Measurements from ENCODE around the gene FBXO48.

DNA sequence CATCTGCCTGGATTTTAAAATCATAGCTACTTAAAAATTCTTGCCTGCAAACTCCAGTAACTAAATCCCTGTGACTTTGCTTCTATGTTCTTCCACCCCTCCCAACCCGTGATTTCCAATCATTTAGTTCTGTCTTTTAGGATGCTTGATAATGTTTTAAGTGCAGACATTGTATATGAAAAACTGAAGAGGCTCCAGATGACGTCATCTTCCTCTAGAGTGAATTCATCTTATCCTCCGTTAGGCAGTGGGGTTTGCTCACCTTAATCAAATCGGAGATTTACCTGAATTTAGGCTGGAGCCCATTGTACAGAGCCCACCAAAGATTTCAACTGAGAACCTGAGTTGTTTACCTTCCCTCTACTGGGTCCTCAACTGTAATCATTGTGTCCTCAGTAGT lies 10.9 kb downstream of the FBXO48 start:
- no peak for TF ChIP-seq CTCF (conservative IDR thresholded peaks at IDR 0.05; ENCODE audit: low read length)
- TF ChIP-seq EZH2phosphoT487 (IDR thresholded peaks at IDR 0.05; ENCODE audit: borderline replicate concordance) = no peak
